Immature natural killer cell (primary cell): ENCODE measurements around the gene CSNK1E. TPM values are rescaled to one million over a fixed set of nuclear protein-coding genes. Genes with fewer than 3 reads are reported as not detected.

Experiments
- polyA plus RNA-seq, 3 donors: library from polyadenylated mRNA; unstranded; fragments of 300-500 nt; fragmentation: Illumina TruSeq; gene quantifications; one replicate each; pipeline ENCODE4 v1.2.3, GENCODE V29; 2021

The CSNK1E gene
- polyA plus RNA-seq, 3 donors from 2014 or later, result 7.5 to 12.1 (median 8.6) TPM

Other genes with a start within 250 kb of the CSNK1E start
- gene SLC16A8, start 233.2 kb downstream of the CSNK1E start, polyA plus RNA-seq, result under 1 TPM in 1 of 3 donors, not detected in 2; 0.42 TPM
- gene BAIAP2L2, start 206.7 kb downstream of the CSNK1E start, polyA plus RNA-seq, result under 1 TPM in 1 of 3 donors, not detected in 2; 0.21 TPM
- 10 to 100 TPM in 1 of 3 donors, 1 to 10 TPM in 2; 3.3 to 11.4 (median 4.2) TPM for gene PLA2G6, start 135.6 kb downstream of the CSNK1E start, polyA plus RNA-seq
- 10 to 100 TPM in 2 of 3 donors, 1 to 10 TPM in 1; 8.1 to 20.8 (median 15.2) TPM for gene MAFF, start 115.4 kb downstream of the CSNK1E start, polyA plus RNA-seq
- gene TMEM184B, start 44.4 kb downstream of the CSNK1E start, polyA plus RNA-seq, result 10 to 100 TPM; 12.1 to 50.7 (median 30.3) TPM
- not detected for gene KCNJ4, start 137.8 kb upstream of the CSNK1E start, polyA plus RNA-seq
- gene KDELR3, start 150.7 kb upstream of the CSNK1E start, polyA plus RNA-seq, result under 1 TPM in 1 of 3 donors, not detected in 2; 0.56 TPM
- 10 to 100 TPM; 25.9 to 59.1 (median 26.9) TPM for gene DDX17, start 188.9 kb upstream of the CSNK1E start, polyA plus RNA-seq